Measurements from ENCODE around the gene TOX3.

- no peak for TF ChIP-seq TCF7L2 (IDR thresholded peaks at IDR 0.05; ENCODE audit: borderline replicate concordance, low read depth, low read length)
- TF ChIP-seq ZNF366 (tag by site-specific recombination; conservative IDR thresholded peaks at IDR 0.05) = no peak
- no peak for TF ChIP-seq ZNF26 (tag by site-specific recombination; IDR thresholded peaks at IDR 0.05)
- TF ChIP-seq, protein P1, sequence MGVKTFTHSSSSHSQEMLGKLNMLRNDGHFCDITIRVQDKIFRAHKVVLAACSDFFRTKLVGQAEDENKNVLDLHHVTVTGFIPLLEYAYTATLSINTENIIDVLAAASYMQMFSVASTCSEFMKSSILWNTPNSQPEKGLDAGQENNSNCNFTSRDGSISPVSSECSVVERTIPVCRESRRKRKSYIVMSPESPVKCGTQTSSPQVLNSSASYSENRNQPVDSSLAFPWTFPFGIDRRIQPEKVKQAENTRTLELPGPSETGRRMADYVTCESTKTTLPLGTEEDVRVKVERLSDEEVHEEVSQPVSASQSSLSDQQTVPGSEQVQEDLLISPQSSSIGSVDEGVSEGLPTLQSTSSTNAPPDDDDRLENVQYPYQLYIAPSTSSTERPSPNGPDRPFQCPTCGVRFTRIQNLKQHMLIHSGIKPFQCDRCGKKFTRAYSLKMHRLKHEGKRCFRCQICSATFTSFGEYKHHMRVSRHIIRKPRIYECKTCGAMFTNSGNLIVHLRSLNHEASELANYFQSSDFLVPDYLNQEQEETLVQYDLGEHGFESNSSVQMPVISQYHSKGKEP (tag by site-specific recombination; IDR thresholded peaks at IDR 0.05) = no peak
- TF ChIP-seq ZNF184 (tag by site-specific recombination; IDR thresholded peaks at IDR 0.05) = no peak
- no peak for TF ChIP-seq CTCF (tag by site-specific recombination; IDR thresholded peaks at IDR 0.05)
- no peak for TF ChIP-seq GLI2 (tag by site-specific recombination; IDR thresholded peaks at IDR 0.05; ENCODE audit: borderline replicate concordance, low read depth)
- TF ChIP-seq ZNF24 (tag by site-specific recombination; IDR thresholded peaks at IDR 0.05) = no peak
- TF ChIP-seq, protein P2, sequence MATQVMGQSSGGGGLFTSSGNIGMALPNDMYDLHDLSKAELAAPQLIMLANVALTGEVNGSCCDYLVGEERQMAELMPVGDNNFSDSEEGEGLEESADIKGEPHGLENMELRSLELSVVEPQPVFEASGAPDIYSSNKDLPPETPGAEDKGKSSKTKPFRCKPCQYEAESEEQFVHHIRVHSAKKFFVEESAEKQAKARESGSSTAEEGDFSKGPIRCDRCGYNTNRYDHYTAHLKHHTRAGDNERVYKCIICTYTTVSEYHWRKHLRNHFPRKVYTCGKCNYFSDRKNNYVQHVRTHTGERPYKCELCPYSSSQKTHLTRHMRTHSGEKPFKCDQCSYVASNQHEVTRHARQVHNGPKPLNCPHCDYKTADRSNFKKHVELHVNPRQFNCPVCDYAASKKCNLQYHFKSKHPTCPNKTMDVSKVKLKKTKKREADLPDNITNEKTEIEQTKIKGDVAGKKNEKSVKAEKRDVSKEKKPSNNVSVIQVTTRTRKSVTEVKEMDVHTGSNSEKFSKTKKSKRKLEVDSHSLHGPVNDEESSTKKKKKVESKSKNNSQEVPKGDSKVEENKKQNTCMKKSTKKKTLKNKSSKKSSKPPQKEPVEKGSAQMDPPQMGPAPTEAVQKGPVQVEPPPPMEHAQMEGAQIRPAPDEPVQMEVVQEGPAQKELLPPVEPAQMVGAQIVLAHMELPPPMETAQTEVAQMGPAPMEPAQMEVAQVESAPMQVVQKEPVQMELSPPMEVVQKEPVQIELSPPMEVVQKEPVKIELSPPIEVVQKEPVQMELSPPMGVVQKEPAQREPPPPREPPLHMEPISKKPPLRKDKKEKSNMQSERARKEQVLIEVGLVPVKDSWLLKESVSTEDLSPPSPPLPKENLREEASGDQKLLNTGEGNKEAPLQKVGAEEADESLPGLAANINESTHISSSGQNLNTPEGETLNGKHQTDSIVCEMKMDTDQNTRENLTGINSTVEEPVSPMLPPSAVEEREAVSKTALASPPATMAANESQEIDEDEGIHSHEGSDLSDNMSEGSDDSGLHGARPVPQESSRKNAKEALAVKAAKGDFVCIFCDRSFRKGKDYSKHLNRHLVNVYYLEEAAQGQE (tag by site-specific recombination; IDR thresholded peaks at IDR 0.05) = no peak
- TF ChIP-seq ZFP3 (tag by site-specific recombination; IDR thresholded peaks at IDR 0.05; ENCODE audit: low read depth) = no peak
- TF ChIP-seq ZNF530 (tag by site-specific recombination; IDR thresholded peaks at IDR 0.05; ENCODE audit: low read depth) = no peak
- TF ChIP-seq ZNF221 (tag by site-specific recombination; IDR thresholded peaks at IDR 0.05; ENCODE audit: borderline replicate concordance) = no peak
- TF ChIP-seq SALL2 (tag by site-specific recombination; IDR thresholded peaks at IDR 0.05; ENCODE audit: borderline replicate concordance) = no peak
- no peak for TF ChIP-seq ZNF433 (tag by site-specific recombination; IDR thresholded peaks at IDR 0.05; ENCODE audit: low read depth)
Measured at GRCh38 chr16:52568983-52569690, 22.2 kb upstream of the TOX3 start.

Data from HEK293 (cell line).